ENCODE results near the gene TRIM29.

The TRIM29 gene

DNA sequence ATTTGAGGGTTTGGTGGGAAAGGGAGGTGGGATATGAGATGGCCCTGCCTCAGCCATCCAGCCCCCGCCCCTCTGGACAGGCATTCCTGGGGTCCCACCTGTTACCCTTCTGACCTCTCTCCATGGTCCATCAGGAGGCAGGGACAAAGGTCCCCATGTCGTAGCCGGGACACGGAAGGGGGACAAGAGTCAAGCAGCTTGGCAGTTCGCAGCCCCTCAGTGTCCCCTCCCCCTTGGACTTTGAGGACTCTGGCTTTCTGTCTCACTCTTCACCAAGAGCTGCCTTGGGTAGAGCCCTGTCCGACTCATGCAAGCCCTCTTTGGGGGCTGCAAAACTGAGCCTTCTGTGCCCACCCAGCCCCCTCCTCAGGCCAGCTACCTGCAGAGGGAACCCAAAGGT lies 30.2 kb downstream of the TRIM29 start:
- Histone ChIP-seq H3K36me3 (ENCODE audit: control insufficient read depth, insufficient read depth, low read length) (no peaks in the 10 kb centered on the region), H3K27ac (ENCODE audit: low read length) (no peak overlapping the region), H3K9me3 (ENCODE audit: control insufficient read depth, insufficient read depth, low read length) (no peaks in the 10 kb centered on the region), H3K4me3 (ENCODE audit: low read length) (no peak overlapping the region), H3K27me3 (ENCODE audit: control insufficient read depth, insufficient read depth, low read length) (no peaks in the 10 kb centered on the region), H3K4me1 (ENCODE audit: control insufficient read depth, insufficient read depth, low read length) (peaks cover 2% of the 10 kb centered on the region; the same call in 1 of the 2 replicates)
- DNase-seq (ENCODE audit: low read depth, low spot score) = no peak
- no CpG with 5 or more reads among the region's 6 CpGs for WGBS (ENCODE audit: insufficient coverage, insufficient read length)

DNA sequence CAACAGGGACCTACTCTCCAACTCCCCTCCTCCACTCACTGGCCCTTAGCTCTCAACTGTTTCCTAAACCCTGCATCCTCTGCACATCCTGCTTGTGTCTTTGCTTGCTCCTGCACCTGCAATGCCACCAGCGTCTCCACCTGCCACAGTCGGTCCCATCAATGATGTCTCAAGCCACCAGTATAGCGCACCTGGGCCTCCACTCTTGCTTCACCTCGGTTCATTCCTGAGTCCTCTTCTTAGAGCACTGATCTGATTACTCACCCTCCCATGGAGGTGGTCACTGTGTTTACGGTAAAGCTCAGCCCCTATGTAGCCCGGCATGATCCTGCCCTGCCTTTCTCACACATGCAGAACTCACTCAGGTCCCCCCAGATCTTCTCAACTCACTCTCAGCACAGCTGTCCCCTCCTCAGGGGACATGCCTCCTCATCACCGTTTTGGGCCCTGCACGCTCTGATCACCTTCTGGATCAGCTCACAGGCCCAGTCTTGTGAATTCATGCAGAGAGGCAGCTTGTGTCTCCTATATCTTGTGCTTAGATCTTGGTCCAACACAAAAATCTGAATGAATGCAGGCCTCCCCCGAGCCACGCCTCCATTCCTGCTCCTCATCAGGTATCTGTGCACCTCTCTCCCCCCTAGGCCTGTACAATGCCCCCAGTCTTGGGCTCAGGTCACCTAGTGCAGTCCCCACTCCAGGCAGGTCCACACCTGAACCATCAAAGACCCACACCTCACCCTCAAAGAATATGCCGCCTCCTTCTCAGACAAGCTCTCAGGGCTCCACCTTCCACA lies 31.4 kb downstream of the TRIM29 start:
- Histone ChIP-seq H3K36me3 (ENCODE audit: control insufficient read depth, insufficient read depth, low read length) (no peaks in the 10 kb centered on the region), H3K4me3 (ENCODE audit: low read length) (no peak overlapping the region), H3K4me1 (ENCODE audit: control insufficient read depth, insufficient read depth, low read length) (peaks cover 2% of the 10 kb centered on the region; the same call in 1 of the 2 replicates), H3K27ac (ENCODE audit: low read length) (no peak overlapping the region), H3K9me3 (ENCODE audit: control insufficient read depth, insufficient read depth, low read length) (no peaks in the 10 kb centered on the region), H3K27me3 (ENCODE audit: control insufficient read depth, insufficient read depth, low read length) (no peaks in the 10 kb centered on the region)
- WGBS (ENCODE audit: insufficient coverage, insufficient read length) = no CpG with 5 or more reads among the region's 11 CpGs
- no peak for DNase-seq (ENCODE audit: low read depth, low spot score)

DNA sequence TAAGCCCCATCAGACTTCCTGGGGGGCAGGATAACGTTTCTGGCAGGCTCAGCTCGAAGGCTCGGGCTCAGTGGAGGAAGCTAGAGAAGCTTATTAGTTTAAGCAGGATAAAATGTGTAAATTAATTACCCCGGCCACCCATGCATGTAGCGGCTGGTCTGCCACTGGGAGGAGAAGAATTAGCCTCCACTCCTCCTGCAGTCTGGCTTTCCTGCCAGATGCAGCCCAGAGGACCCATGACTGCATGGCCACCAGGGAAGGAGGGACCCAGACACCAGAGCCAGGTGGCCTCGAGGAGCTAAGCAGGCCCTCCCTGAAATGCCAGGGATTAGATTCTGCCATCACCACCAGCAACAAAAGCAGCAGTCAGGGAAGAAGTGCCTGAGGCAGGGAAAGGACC lies 32.3 kb downstream of the TRIM29 start:
- DNase-seq (ENCODE audit: low read depth, low spot score) = no peak
- Histone ChIP-seq H3K4me3 (ENCODE audit: low read length) (no peak overlapping the region), H3K27me3 (ENCODE audit: control insufficient read depth, insufficient read depth, low read length) (no peaks in the 10 kb centered on the region), H3K4me1 (ENCODE audit: control insufficient read depth, insufficient read depth, low read length) (peaks cover 2% of the 10 kb centered on the region; the same call in 1 of the 2 replicates), H3K27ac (ENCODE audit: low read length) (no peak overlapping the region), H3K9me3 (ENCODE audit: control insufficient read depth, insufficient read depth, low read length) (no peaks in the 10 kb centered on the region), H3K36me3 (ENCODE audit: control insufficient read depth, insufficient read depth, low read length) (no peaks in the 10 kb centered on the region)
- no CpG with 5 or more reads among the region's 6 CpGs for WGBS (ENCODE audit: insufficient coverage, insufficient read length)

DNA sequence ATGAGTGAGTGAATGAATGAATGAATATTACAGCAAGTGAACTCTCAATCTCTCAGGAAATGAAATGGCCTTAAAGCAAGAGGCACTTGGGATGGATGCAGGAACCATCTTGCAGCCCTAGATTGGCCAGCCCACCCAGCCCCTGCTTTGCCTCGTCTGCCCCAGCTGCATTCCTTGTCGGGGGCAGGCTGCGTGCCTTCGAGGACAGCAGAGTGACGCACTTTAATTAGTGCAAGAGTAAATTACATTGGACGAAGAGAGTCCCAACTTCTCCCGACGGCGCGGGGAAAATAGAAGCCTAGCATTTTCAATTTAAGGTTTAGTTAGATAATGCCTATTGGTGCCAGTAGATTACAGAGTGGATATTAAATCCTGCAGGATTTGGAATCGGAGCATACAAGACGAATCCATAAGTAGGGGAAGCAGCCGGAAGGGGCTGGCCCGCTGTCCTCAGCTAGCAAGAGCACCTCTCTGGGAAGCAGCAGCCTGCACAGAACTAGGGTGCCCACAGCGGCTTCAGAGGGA lies 33.8 kb downstream of the TRIM29 start:
- Histone ChIP-seq H3K27me3 (ENCODE audit: control insufficient read depth, insufficient read depth, low read length) (no peaks in the 10 kb centered on the region), H3K36me3 (ENCODE audit: control insufficient read depth, insufficient read depth, low read length) (no peaks in the 10 kb centered on the region), H3K4me3 (ENCODE audit: low read length) (no peak overlapping the region), H3K4me1 (ENCODE audit: control insufficient read depth, insufficient read depth, low read length) (peaks cover 2% of the 10 kb centered on the region; the same call in 1 of the 2 replicates), H3K9me3 (ENCODE audit: control insufficient read depth, insufficient read depth, low read length) (no peaks in the 10 kb centered on the region), H3K27ac (ENCODE audit: low read length) (no peak overlapping the region)
- no CpG with 5 or more reads among the region's 15 CpGs for WGBS (ENCODE audit: insufficient coverage, insufficient read length)
- DNase-seq (ENCODE audit: low read depth, low spot score) = no peak

DNA sequence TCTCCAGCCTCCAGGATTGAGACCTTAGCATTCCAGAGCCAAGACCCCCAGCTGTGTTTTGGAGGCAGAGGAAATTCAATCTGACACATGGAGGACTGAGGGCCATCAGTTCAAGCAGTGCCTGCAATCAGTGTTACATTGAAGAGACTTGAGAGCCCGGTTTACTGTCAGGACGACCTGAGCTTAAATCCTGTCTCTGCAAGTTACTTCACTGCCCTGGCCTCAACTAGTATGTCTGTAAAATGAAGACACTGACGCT lies 35.1 kb downstream of the TRIM29 start:
- no peak overlapping the region for H3K27ac ChIP-seq (ENCODE audit: low read length)
- peaks cover 2% of the 10 kb centered on the region; the same call in 1 of the 2 replicates for H3K4me1 ChIP-seq (ENCODE audit: control insufficient read depth, insufficient read depth, low read length)
- no peaks in the 10 kb centered on the region for H3K27me3 ChIP-seq (ENCODE audit: control insufficient read depth, insufficient read depth, low read length)
- H3K9me3 ChIP-seq (ENCODE audit: control insufficient read depth, insufficient read depth, low read length) = no peaks in the 10 kb centered on the region
- WGBS (ENCODE audit: insufficient coverage, insufficient read length) = no CpG with 5 or more reads among the region's 3 CpGs
- H3K4me3 ChIP-seq (ENCODE audit: low read length) = no peak overlapping the region
- DNase-seq (ENCODE audit: low read depth, low spot score) = no peak
- H3K36me3 ChIP-seq (ENCODE audit: control insufficient read depth, insufficient read depth, low read length) = no peaks in the 10 kb centered on the region

DNA sequence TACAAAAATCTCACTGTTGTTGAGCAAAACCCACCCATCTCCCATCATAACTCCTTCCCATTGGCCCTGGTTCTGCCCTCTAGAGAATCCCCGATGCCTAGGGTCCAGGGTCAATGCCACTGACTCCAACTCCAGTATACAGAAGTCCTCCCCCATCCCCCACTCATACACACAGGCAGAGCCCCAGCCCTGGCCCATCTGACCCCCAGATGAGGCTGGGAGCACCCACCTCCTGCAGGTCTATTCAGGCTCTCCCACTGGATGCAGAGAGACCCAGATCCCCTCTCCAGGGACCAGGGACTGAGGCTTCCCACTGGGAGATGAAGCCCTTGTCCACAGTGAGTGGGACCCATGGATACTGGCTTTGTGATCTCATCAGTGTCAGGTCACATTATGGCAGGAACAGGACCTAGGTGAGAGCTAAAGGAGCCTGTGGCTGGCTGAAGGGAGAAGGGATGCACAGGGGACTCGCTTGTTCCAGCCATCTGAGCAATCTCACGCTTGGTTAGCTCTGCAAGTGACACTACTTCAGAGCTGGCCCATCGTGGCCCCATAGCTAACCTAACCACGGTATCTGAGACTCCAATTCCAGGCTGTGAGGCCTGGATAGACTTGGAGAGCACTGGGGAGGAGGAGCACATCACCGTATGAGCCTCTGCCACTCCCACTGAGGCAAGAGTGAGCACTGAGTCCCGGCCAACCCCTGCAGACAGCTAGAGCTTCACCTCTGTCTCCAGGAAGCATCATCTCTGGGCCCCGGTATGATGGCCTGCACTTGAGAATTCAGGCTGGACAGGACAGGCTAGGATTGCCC lies 35.7 kb downstream of the TRIM29 start:
- WGBS (ENCODE audit: insufficient coverage, insufficient read length) = no CpG with 5 or more reads among the region's 8 CpGs
- Histone ChIP-seq H3K27ac (ENCODE audit: low read length) (no peak overlapping the region), H3K27me3 (ENCODE audit: control insufficient read depth, insufficient read depth, low read length) (no peaks in the 10 kb centered on the region), H3K36me3 (ENCODE audit: control insufficient read depth, insufficient read depth, low read length) (no peaks in the 10 kb centered on the region), H3K4me1 (ENCODE audit: control insufficient read depth, insufficient read depth, low read length) (peaks cover 2% of the 10 kb centered on the region; the same call in 1 of the 2 replicates), H3K4me3 (ENCODE audit: low read length) (no peak overlapping the region), H3K9me3 (ENCODE audit: control insufficient read depth, insufficient read depth, low read length) (no peaks in the 10 kb centered on the region)
- DNase-seq (ENCODE audit: low read depth, low spot score) = no peak

DNA sequence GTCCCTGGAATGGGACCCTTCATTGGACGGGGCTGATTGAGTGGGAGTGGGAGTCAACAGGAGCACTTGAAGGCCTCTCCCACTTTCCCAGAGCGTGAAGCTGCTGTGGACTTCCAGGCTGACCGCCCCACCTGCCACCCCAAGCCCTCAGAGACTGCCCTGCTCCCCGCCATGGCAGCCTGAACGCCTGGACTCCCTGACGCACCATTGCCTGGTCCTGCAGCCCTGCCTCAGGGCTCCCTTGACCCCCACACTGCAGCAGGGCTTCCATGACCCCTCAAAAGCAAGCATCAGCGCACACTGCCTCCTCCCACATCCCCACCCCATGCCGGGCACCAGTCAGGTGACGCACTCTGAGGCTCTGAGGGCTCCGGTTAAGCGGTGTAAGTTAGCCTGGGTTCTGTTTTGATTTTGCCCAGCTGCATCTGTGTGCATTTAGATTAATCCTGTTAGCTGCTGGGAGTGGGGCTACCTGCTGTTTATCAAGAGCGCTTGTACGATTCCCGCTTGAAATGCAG lies 39.4 kb downstream of the TRIM29 start:
- no peaks in the 10 kb centered on the region for H3K27me3 ChIP-seq (ENCODE audit: control insufficient read depth, insufficient read depth, low read length)
- no peak overlapping the region for H3K4me3 ChIP-seq (ENCODE audit: low read length)
- H3K4me1 ChIP-seq (ENCODE audit: control insufficient read depth, insufficient read depth, low read length) = peaks cover 2% of the 10 kb centered on the region; the same call in 1 of the 2 replicates
- WGBS (ENCODE audit: insufficient coverage, insufficient read length) = no CpG with 5 or more reads among the region's 14 CpGs
- DNase-seq (ENCODE audit: low read depth, low spot score) = no peak
- H3K9me3 ChIP-seq (ENCODE audit: control insufficient read depth, insufficient read depth, low read length) = no peaks in the 10 kb centered on the region
- no peak overlapping the region for H3K27ac ChIP-seq (ENCODE audit: low read length)
- no peaks in the 10 kb centered on the region for H3K36me3 ChIP-seq (ENCODE audit: control insufficient read depth, insufficient read depth, low read length)

DNA sequence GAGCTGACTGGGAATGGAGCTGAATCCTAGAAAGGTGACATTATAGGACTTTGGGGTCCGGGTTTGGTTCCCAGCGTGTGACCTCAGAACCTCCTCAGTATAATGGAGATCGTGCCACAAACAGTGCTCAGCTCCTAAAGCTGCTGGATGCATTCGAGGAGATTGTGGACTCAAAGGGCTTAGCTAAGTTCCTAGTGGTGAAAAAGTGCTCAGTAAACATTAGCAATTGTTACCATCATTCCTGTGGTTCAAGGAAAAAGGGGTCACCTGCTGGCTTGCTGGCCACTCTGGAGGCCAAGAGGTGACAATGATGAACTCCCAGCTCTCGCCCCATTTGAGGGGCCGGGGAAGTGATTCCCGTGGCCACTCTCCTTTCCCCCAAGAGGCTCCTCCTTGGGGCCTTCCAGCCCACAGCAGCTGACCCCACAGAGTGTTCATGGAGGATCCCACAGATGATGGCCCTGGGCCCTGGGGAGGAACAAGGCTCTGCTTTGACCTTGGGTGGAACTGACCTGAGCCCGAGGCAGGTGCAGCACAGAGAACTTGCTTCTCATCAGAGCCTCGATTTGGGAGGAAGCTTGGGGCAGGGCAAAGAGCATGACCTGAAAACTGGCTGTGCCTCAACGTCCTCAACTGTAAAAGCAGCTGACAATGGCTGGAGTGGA lies 40.1 kb downstream of the TRIM29 start:
- no peak overlapping the region for H3K27ac ChIP-seq (ENCODE audit: low read length)
- H3K9me3 ChIP-seq (ENCODE audit: control insufficient read depth, insufficient read depth, low read length) = no peaks in the 10 kb centered on the region
- H3K36me3 ChIP-seq (ENCODE audit: control insufficient read depth, insufficient read depth, low read length) = no peaks in the 10 kb centered on the region
- no peak overlapping the region for H3K4me3 ChIP-seq (ENCODE audit: low read length)
- H3K4me1 ChIP-seq (ENCODE audit: control insufficient read depth, insufficient read depth, low read length) = peaks cover 2% of the 10 kb centered on the region; the same call in 1 of the 2 replicates
- no peak for DNase-seq (ENCODE audit: low read depth, low spot score)
- WGBS (ENCODE audit: insufficient coverage, insufficient read length) = no CpG with 5 or more reads among the region's 10 CpGs
- H3K27me3 ChIP-seq (ENCODE audit: control insufficient read depth, insufficient read depth, low read length) = no peaks in the 10 kb centered on the region

DNA sequence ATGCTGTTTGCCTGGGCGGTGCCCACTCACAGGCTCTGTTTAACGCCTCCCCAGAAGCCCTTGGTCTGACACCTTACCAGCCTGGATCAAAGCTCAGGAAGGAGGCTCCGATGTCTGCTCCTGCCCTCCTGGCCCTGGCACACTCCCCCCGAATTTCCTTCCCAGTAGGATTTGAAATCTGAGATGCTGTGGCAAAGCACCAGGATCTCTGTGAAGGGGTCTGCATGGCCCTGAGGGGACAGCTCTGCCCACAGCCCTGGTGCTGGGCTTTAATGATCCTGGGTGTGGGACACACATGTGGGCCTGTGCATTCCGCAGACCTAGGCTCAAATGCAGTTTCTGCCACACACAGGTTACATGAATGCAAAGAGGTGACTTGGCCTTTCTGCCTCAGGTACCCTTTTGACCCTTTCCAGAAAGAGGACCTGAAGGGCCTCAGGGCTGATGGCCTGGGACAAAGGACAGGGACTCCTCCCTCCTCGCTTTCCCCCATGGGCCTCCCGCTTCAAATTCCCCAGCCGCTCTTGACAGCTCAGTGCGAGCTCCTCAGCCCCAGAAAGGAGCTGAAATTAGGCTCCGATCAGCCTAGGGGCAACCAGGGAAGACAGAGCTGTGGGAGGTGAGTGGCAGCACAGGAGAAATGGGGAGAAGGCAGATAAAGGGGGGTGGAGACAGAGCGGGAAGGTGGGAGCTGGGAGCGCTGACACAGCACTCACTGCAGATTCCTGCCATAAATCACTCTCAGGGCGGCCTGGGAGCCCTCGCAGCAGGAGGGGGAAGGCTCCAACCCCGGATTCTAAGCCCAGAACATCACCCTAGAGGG lies 41.3 kb downstream of the TRIM29 start:
- no peaks in the 10 kb centered on the region for H3K9me3 ChIP-seq (ENCODE audit: control insufficient read depth, insufficient read depth, low read length)
- WGBS (ENCODE audit: insufficient coverage, insufficient read length) = no CpG with 5 or more reads among the region's 15 CpGs

More for the DNA sequence above, 41.3 kb downstream of the TRIM29 start:
- Histone ChIP-seq H3K27me3 (ENCODE audit: control insufficient read depth, insufficient read depth, low read length) (no peaks in the 10 kb centered on the region), H3K4me1 (ENCODE audit: control insufficient read depth, insufficient read depth, low read length) (peaks cover 2% of the 10 kb centered on the region; the same call in 1 of the 2 replicates), H3K27ac (ENCODE audit: low read length) (no peak overlapping the region), H3K36me3 (ENCODE audit: control insufficient read depth, insufficient read depth, low read length) (no peaks in the 10 kb centered on the region), H3K4me3 (ENCODE audit: low read length) (no peak overlapping the region)
- DNase-seq (ENCODE audit: low read depth, low spot score) = no peak
